Measurements from ENCODE around the gene MBLAC1. TPM values are rescaled to one million over a fixed set of nuclear protein-coding genes. Genes with fewer than 3 reads are reported as not detected.

Gene MBLAC1
- total and polyA plus RNA-seq, 9 of the 15 experiments (the other 6 are each of a cell fraction or from before 2014, with no cell fraction given), result 0.03 to 3.1 (median 0.52) TPM

GRCh38 chr7:100081535-100082102, 45.1 kb upstream of the MBLAC1 start, which contains the start of gene ZNF3 (continued):
- TF ChIP-seq RNF219 (CRISPR knock-in tag; IDR thresholded peaks at IDR 0.05) (no peak), RFX7 (CRISPR knock-in tag; IDR thresholded peaks at IDR 0.05) (no peak), FIP1L1 (IDR thresholded peaks at IDR 0.05; ENCODE audit: low read depth, low read length, poor library complexity, severe bottlenecking) (peak; percentile 97), JUND (IDR thresholded peaks at IDR 0.05; ENCODE audit: borderline replicate concordance, low read depth, low read length) (peak; percentile 93), JUND (tag; IDR thresholded peaks at IDR 0.05; ENCODE audit: borderline replicate concordance, low read depth, low read length) (no peak; the same call in 2 of the 3 replicates), CREBBP (IDR thresholded peaks at IDR 0.05; ENCODE audit: low read depth, low read length) (no peak), LCOR (CRISPR knock-in tag; IDR thresholded peaks at IDR 0.05) (peak; percentile 90), ZNF740 (CRISPR knock-in tag; IDR thresholded peaks at IDR 0.05) (peak; percentile 74; the same call in 1 of the 2 replicates), ZNF740 (tag; IDR thresholded peaks at IDR 0.05) (peak in 1 of 2 experiments; percentile 63; a peak in 1 of 4 replicates), POU5F1 (IDR thresholded peaks at IDR 0.05; ENCODE audit: borderline replicate concordance, low read depth, low read length, partially characterized antibody) (peak; percentile 14), CTCFL (IDR thresholded peaks at IDR 0.05; ENCODE audit: borderline replicate concordance, insufficient read depth, low read depth, low read length, poor library complexity, severe bottlenecking) (peak; percentile 96), SP2 (IDR thresholded peaks at IDR 0.05; ENCODE audit: extremely low read depth, low read depth, low read length, poor library complexity, severe bottlenecking) (peak; percentile 98), HNRNPL (IDR thresholded peaks at IDR 0.05; ENCODE audit: low read depth, low read length) (peak; percentile 93), ZNF239 (CRISPR knock-in tag; IDR thresholded peaks at IDR 0.05) (peak; percentile 8; the same call in 1 of the 2 replicates), EP300 (IDR thresholded peaks at IDR 0.05; ENCODE audit: low read length) (peak; percentile 79), FOXA1 (IDR thresholded peaks at IDR 0.05; ENCODE audit: borderline replicate concordance) (no peak), KDM5B (IDR thresholded peaks at IDR 0.05; ENCODE audit: insufficient replicate concordance, low read depth, low read length) (no peak), CCAR2 (IDR thresholded peaks at IDR 0.05; ENCODE audit: low read depth, low read length) (no peak), HNRNPK (IDR thresholded peaks at IDR 0.05; ENCODE audit: low read depth, low read length, poor library complexity, severe bottlenecking) (no peak), E2F1 (CRISPR knock-in tag; IDR thresholded peaks at IDR 0.05) (peak; percentile 84), CGGBP1 (CRISPR knock-in tag; IDR thresholded peaks at IDR 0.05) (0 out of 2 replicates have a peak, but pooled peaks have one; percentile 62)
